GM12872 (cell line): Measurements from ENCODE around the gene PROX2.

ENCODE experiments used
- TF ChIP-seq, protein P1 (sequence below): IDR thresholded peaks from 3 replicates; pipeline ENCODE4 v1.5.1; 2011; ENCODE audit warnings: low read depth, mild to moderate bottlenecking, low read length, moderate library complexity; ENCODE audit not compliant: insufficient read depth

The PROX2 gene

DNA sequence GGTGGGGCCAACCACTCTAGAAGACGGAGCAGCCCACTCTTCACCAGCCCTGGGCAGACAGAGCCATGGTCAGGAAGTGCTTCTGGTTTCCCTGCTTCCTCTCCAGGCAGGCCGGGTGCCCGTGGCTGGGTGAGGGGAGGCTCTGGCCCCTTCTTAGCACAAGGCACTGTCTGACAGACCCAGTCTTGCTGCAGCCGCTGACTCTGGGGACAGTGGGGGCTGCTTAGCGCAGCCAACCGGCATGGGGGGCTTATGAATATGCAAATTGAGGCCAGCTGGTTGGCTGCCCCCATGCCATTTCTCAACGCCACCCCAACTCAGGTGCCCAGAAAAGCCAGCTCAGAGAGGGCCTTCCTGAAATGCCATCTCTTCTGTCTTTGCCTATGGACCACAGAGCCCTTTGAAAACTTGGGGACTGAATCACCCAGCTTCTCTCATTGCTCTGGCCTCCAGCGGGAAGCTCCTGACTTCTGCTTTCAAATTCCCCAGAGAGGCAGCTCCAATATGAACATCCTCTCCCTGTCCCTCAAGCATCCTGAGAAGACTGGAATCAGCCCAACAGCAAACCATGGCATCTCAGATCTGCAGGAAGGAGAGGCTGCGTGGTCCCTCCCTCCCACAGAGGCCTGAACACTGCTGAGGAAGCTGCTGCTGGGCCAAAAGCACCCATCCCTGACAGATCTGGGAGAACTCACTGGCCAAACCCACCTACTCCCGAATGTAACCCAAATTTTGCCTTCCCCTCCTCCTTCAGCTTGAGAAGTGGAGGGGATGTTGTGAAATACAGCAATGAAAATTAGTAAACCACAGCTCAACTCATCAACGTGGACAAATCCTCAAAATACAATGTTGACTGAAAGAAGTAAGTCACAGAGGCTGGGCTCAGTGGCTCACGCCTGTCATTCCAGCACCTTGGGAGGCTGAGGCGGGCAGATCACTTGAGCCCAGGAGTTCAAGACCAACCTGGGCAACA, at the start of gene PROX2:
Gene PROX2 (minus strand): TSS at position 205 of the 973 bp plus-strand sequence. CDS start 12,311 bp downstream, outside the sequence.
- TF ChIP-seq, protein P1, sequence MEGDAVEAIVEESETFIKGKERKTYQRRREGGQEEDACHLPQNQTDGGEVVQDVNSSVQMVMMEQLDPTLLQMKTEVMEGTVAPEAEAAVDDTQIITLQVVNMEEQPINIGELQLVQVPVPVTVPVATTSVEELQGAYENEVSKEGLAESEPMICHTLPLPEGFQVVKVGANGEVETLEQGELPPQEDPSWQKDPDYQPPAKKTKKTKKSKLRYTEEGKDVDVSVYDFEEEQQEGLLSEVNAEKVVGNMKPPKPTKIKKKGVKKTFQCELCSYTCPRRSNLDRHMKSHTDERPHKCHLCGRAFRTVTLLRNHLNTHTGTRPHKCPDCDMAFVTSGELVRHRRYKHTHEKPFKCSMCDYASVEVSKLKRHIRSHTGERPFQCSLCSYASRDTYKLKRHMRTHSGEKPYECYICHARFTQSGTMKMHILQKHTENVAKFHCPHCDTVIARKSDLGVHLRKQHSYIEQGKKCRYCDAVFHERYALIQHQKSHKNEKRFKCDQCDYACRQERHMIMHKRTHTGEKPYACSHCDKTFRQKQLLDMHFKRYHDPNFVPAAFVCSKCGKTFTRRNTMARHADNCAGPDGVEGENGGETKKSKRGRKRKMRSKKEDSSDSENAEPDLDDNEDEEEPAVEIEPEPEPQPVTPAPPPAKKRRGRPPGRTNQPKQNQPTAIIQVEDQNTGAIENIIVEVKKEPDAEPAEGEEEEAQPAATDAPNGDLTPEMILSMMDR = no peak

GRCh38 chr14:74924061-74924460, 48.1 kb upstream of the PROX2 start:
- TF ChIP-seq, protein P1 = no peak

GRCh38 chr14:74922752-74923401, 46.9 kb upstream of the PROX2 start, which contains the start of gene RPS6KL1:
Gene RPS6KL1, minus strand, starts transcription at chr14:74923260. Its CDS starts 1,719 bp downstream, at chr14:74921541.
- TF ChIP-seq, protein P1 = no peak

DNA sequence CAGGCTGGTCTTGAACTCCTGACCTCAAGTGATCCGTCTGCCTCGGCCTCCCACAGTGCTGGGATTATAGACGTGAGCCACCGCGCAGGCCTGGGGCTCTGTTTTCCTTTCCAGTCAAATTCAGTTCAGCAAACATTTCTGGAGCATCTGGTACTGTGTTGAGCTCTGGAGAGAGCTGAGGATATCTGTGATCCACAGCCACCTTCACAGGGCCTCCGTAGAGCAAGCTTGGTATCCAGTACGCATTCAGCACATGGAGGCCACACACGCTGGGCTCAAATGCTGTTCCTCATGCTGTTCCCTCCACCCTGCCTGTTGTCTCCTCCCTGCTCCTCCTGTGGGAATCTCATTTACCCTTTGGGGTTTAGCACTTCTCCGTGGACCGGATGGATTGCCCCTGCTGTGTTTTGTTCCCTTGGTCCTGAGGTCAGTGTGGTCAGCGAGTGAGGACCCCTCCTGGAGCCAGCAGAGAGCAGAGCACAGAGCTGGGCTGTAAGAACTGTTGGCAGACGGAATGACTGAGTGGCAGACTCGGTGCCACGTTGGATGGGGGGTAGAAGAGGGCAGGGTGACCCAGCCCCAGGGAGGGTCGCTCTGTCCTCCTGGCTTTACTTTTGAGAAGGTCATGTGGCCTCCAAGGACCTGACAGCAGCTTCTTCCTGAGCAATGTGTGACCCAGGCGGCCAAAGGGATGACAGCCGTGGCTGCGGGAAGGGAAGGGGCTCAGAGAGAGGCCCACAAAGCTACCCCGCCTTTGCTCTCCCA, 46.2 kb upstream of the PROX2 start:
- TF ChIP-seq, protein P1 = no peak

DNA sequence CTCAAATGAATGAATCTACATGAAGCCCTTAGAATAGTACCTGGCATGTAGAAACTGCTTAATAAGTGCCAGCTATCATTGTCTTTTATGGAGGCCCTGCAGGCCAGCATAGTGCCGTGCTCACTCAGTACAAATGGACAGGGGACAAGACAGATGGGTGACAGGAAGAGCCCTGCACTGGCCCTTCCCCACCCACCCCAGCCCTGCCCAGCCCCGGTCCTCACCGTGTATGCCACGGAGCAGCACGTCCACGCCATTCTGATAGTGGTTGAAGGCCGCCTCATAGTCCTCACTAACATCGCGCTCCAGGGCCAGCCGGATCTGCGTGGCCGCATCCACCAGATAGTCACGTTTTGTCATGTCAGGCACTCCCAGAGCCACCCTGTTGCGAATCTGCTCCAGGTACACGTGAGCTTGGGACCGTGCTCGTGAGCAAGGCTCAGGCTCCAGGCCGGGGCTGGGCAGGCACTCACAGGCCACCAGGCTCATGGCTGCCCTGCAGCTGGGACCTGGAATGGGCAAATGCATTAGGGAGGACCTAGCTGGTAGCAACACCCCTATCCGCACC, 45.2 kb upstream of the PROX2 start:
- TF ChIP-seq, protein P1 = no peak

DNA sequence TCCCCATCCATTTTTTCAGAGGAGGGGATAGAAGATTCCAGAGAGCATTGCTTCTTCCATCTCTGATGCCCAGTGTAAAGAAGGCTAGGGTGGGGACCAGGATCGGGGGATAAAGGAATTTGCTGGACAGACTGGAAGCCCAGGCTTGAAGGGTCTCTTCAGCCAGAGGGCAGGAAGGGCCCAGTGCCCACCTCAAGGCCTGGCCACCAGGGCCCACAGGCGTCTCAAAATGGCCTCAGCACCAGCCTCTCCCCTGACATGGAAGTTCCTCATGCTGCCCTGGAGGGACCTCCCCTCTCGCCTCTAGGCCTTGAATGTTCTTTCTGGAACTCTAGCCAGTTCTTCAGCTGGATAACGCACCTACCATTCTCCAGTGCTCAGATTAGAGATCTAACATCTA, 44.3 kb upstream of the PROX2 start:
- TF ChIP-seq, protein P1 = no peak
